Measurements from ENCODE around the gene GUCA2A. TPM values are rescaled to one million over a fixed set of nuclear protein-coding genes. Genes with fewer than 3 reads are reported as not detected.

The GUCA2A gene
- total and polyA plus RNA-seq, 2 of the 13 experiments (the other 11 are each of a cell fraction or from before 2014, with no cell fraction given), result not detected

GRCh38 chr1:42173155-42173933 lies 8.8 kb upstream of the GUCA2A start (continued):
- TF ChIP-seq ZSCAN12 (CRISPR knock-in tag; IDR thresholded peaks at IDR 0.05), result no peak
- TF ChIP-seq AGO2 (optimal IDR thresholded peaks at IDR 0.05; ENCODE audit: low read depth, low read length), result peak; percentile 11
- no peak for TF ChIP-seq ZNF784 (CRISPR knock-in tag; IDR thresholded peaks at IDR 0.05; ENCODE audit: borderline replicate concordance)
- TF ChIP-seq HDAC1 (CRISPR knock-in tag; IDR thresholded peaks at IDR 0.05), result no peak
- 0 out of 2 replicates have a peak, but pooled peaks have one; percentile 31 for TF ChIP-seq TARDBP (CRISPR knock-in tag; IDR thresholded peaks at IDR 0.05)
- 0 out of 2 replicates have a peak, but pooled peaks have one; percentile 27 for TF ChIP-seq ZMYM4 (CRISPR knock-in tag; IDR thresholded peaks at IDR 0.05)

DNA sequence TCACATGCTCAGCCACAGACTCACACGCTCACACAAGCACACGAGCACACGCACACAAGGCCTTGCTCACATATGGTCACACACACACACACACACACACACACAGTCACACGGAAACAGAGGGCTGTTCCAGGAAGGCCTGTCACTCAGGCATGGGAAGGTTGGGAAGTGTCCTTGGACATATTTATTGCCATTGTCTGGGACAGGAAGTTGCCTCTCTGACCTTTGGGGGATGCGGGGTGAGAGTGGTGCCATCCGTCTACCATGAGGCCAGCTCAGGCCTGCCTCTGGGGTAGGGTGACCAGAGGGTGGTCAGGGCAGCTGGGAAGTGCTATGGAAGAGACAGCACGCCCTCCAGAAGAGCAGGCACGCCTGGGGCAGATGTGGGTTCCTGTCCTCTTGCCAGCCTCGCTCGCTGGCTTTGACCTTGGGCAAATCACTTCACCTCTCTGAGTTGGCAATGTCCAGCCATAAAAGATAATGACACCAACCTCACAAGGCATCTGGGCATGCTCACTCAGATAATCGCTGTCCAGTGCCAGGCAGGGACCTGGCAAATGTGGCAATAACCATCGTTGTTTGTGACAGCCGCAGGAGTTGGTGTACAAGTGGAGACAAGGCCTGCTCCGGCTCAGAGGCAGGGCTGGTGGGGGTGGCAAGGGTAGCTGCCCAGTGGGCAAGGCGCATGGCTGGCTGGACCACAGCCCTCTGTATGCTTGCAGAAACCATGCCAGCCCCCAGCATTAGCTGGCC lies 8.0 kb upstream of the GUCA2A start:
- no peaks in the 10 kb centered on the region for H3K27me3 ChIP-seq (ENCODE audit: control insufficient read depth in 1 of 2, insufficient read depth in 2 of 2, low read length in 2 of 2)
- H3K9me3 ChIP-seq (ENCODE audit: low read length), result no peaks in the 10 kb centered on the region
- no peak overlapping the region for H3K27ac ChIP-seq (ENCODE audit: extremely low read length, insufficient read depth, low read length)
- ATAC-seq (peak; percentile 14), DNase-seq (ENCODE audit: low spot score) (peak; percentile 56), FAIRE-seq (no peak)
- 81% methylated on average over 7 of the region's 15 CpGs for WGBS (ENCODE audit: low lambda C conversion rate)
- no peaks in the 10 kb centered on the region for H4K20me1 ChIP-seq (ENCODE audit: insufficient read depth, low read length)
- no TSS peak for BruUV-seq (replicated peaks)
- intact Hi-C loops (cut with micrococcal nuclease; ENCODE audit: unreplicated experiment), result loop anchor here (1.0 kb wide), 1 partner anchor 25 kb away; no protein-coding TSS in a partner anchor
- no peak overlapping the region for H3K4me3 ChIP-seq (replicated peaks in 1 of 3; ENCODE audit: insufficient read depth in 1 of 3, low read depth in 2 of 3, low read length in 3 of 3)
- H3K36me3 ChIP-seq (replicated peaks in 1 of 2; ENCODE audit: control insufficient read depth in 1 of 2, insufficient read depth in 2 of 2, low read length in 2 of 2), result no peaks in the 10 kb centered on the region
- H3K9ac ChIP-seq (ENCODE audit: insufficient read depth, low read depth, low read length), result no peak overlapping the region
- in situ Hi-C loops (cut with HindIII; ENCODE audit: extremely low pct_ligation_motif_present, low pct_unique_long_range_greater_than_20kb), result no loop called here
- no peak overlapping the region for H2AFZ ChIP-seq (ENCODE audit: low read length)
- ChIA-PET POLR2A (no interaction called here), CTCF (ENCODE audit: low intra/inter-chr PET ratio, low total read pairs) (interaction anchor here (3.0 kb wide), 1 partner anchor 25 kb away, joined by 31 read pairs; no protein-coding TSS in a partner anchor)
- no peaks in the 10 kb centered on the region for H3K79me2 ChIP-seq (ENCODE audit: insufficient read depth, low read length)
- no peak overlapping the region for H3K4me2 ChIP-seq (ENCODE audit: low read depth, low read length)
- H3K4me1 ChIP-seq (ENCODE audit: insufficient read depth, low read length), result peaks cover 14% of the 10 kb centered on the region
- no peak for TF ChIP-seq ATRX (CRISPR knock-in tag; IDR thresholded peaks at IDR 0.05; ENCODE audit: borderline replicate concordance)
- no peak for TF ChIP-seq GATAD2A (CRISPR knock-in tag; IDR thresholded peaks at IDR 0.05)
- TF ChIP-seq ELF3 (CRISPR knock-in tag; IDR thresholded peaks at IDR 0.05), result peak; percentile 69; the same call in 1 of the 2 replicates
- no peak for TF ChIP-seq NFYB (CRISPR knock-in tag; IDR thresholded peaks at IDR 0.05)
- TF ChIP-seq RARA (CRISPR knock-in tag; IDR thresholded peaks at IDR 0.05), result peak; percentile 78
- TF ChIP-seq PBX2 (CRISPR knock-in tag; IDR thresholded peaks at IDR 0.05), result peak; percentile 80
- TF ChIP-seq ERF (CRISPR knock-in tag; IDR thresholded peaks at IDR 0.05), result 0 out of 2 replicates have a peak, but pooled peaks have one; percentile 20
- no peak for TF ChIP-seq ZNF263 (CRISPR knock-in tag; IDR thresholded peaks at IDR 0.05)
- TF ChIP-seq ZNF550 (CRISPR knock-in tag; IDR thresholded peaks at IDR 0.05; ENCODE audit: borderline replicate concordance), result no peak
- no peak for TF ChIP-seq PRPF4 (IDR thresholded peaks at IDR 0.05; ENCODE audit: low read depth, low read length, poor library complexity, severe bottlenecking)
- no peak for TF ChIP-seq CREB1 (IDR thresholded peaks at IDR 0.05)
- TF ChIP-seq CREB1 (CRISPR knock-in tag; IDR thresholded peaks at IDR 0.05), result no peak
- TF ChIP-seq TCF7 (IDR thresholded peaks at IDR 0.05; ENCODE audit: low read depth), result no peak
- no peak for TF ChIP-seq HNRNPLL (IDR thresholded peaks at IDR 0.05; ENCODE audit: low read depth, low read length, poor library complexity, severe bottlenecking)

Measured in HepG2 (cell line).